ENCODE measurements around the gene CBLC.
A peak's percentile ranks its signal among the peaks of the same experiment; 100 is the strongest.

The CBLC gene

DNA sequence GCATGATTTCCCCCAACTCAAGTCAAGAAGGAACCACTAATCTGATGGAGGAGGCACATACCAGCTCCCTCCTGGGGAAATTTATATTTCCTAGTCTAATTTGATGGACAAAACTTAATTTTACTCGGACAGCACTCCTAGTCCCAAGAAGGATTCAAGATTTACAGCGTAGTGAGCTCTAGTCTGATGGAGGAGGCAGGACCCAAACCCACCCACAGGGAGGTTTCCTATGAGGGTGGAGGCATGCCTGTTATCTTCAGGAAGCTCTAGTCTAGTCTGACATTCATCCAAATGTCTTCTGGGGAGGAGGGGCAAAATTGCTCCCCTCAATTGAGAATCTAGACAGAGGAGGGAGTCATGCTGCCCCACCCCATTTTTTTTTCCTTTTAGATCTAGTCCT lies 39.6 kb upstream of the CBLC start:
- Histone ChIP-seq H3K36me3 (no peaks in the 10 kb centered on the region), H3K9ac (no peak overlapping the region), H3K4me1 (peaks cover 55% of the 10 kb centered on the region), H3K27ac (no peak overlapping the region), H3K4me3 (no peak overlapping the region), H3K9me3 (no peaks in the 10 kb centered on the region), H3K27me3 (no peaks in the 10 kb centered on the region), H3K4me2 (no peak overlapping the region), H4K20me1 (no peaks in the 10 kb centered on the region)
- TF ChIP-seq Cebpa-rat (IDR thresholded peaks at IDR 0.05), result no peak

DNA sequence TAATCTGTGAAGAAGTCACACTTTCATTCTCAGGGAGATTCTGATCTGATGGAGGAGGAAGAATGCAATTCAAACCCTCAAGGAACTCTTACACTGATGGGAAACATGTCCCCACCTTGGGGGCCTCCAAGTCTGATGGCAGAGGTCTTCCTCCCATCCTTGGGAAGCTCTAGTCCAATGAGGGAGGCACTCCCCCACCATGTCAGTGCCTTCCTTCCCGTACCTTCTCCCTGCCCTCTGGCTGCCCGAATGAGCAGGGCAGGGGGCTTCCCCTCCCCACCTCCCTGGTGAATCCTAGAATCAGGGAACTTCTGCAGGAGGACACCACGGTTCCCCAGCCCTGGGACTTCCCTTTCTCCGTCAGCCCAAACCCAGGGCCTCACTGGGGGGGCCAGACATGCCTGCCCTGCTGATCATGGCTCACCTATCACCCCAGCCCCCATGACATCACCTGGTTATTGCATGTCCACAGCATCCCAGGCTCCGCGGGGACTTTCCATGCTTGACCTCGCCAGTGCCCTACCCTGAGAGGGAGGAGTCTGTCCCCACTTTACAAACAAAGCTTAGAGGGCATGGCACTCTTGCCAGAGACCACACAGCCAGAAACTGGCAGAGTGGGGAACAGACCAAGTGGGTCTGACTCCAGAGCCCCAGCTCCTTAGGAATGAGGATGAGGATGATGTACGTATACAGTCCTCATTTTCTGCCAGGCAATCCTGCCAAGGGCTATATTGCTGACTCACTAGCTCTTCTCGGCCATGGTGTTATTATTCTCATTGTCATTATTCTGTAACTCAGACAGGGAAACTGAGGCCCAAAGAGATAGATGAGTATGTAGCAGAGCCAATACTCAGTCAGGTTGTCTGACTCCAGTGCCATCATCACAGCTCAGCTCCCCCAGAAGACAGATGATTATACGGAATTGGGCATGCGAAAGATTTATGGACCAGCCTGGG lies 38.8 kb upstream of the CBLC start:
- no peaks in the 10 kb centered on the region for H4K20me1 ChIP-seq
- H3K27me3 ChIP-seq, result no peaks in the 10 kb centered on the region
- H3K9me3 ChIP-seq, result no peaks in the 10 kb centered on the region
- H3K9ac ChIP-seq, result no peak overlapping the region
- no peak overlapping the region for H3K27ac ChIP-seq
- no peak overlapping the region for H3K4me2 ChIP-seq
- no peak overlapping the region for H3K4me3 ChIP-seq
- H3K4me1 ChIP-seq, result peaks cover 55% of the 10 kb centered on the region
- H3K36me3 ChIP-seq, result no peaks in the 10 kb centered on the region
- TF ChIP-seq Cebpa-rat (IDR thresholded peaks at IDR 0.05), result no peak

DNA sequence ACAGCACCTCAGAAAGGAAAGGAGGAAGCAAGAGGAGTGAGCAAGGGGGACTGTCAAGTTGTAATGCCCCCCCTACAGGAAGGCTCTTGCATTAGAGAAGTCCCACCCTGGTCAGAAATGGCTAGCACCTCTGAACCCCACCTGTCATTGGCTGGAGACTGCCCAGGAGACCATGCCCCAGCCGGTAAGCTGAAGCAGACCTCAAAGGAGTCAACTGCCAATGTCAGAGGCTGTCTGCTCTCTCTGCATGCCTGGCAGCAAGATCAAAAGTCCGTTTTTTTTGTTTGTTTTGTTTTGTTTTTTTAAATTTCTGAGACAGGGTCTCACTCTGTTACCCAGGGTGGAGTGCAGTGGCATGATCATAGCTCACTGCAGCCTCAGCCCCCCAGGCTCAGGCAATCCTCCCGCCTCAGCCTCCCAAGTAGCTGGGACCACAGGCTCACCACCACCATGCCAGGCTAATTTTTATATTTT lies 37.3 kb upstream of the CBLC start:
- H3K9me3 ChIP-seq, result no peaks in the 10 kb centered on the region
- TF ChIP-seq Cebpa-rat (IDR thresholded peaks at IDR 0.05), result no peak
- no peak overlapping the region for H3K9ac ChIP-seq
- no peaks in the 10 kb centered on the region for H4K20me1 ChIP-seq
- no peaks in the 10 kb centered on the region for H3K27me3 ChIP-seq
- 0 out of 2 replicates have a peak overlapping the region, but pooled peaks have one; percentile 22 for H3K27ac ChIP-seq
- H3K4me3 ChIP-seq, result no peak overlapping the region
- H3K4me2 ChIP-seq, result peak overlapping the region; percentile 24
- H3K4me1 ChIP-seq, result peaks cover 55% of the 10 kb centered on the region
- H3K36me3 ChIP-seq, result no peaks in the 10 kb centered on the region

DNA sequence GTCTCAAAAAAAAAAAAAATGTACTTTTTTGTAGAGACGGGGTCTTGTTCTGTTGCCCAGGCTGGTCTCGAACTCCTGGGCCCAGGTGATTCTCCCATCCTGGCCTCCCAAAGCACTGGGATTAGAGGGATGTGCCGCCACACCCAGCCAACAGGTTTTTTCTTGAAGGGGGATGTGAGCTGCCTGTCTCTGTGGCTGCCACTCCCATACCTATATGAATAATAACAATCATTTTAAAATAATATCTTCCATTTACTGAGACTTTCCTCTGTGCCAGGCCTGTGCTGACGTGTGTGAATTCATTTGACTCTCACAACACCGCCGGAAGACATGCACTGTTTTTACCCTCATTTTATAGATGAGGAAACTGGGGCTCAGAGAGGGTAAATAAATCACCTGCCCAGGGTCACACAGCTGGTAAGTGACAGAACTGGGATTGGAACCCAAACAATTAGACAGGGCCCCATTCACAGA lies 36.4 kb upstream of the CBLC start:
- H4K20me1 ChIP-seq, result no peaks in the 10 kb centered on the region
- H3K4me2 ChIP-seq, result 0 out of 2 replicates have a peak overlapping the region, but pooled peaks have one; percentile 24
- H3K9ac ChIP-seq, result no peak overlapping the region
- H3K9me3 ChIP-seq, result no peaks in the 10 kb centered on the region
- no peak overlapping the region for H3K4me3 ChIP-seq
- H3K4me1 ChIP-seq, result peaks cover 47% of the 10 kb centered on the region
- H3K36me3 ChIP-seq, result no peaks in the 10 kb centered on the region
- 0 out of 2 replicates have a peak overlapping the region, but pooled peaks have one; percentile 22 for H3K27ac ChIP-seq
- no peaks in the 10 kb centered on the region for H3K27me3 ChIP-seq
- no peak for TF ChIP-seq Cebpa-rat (IDR thresholded peaks at IDR 0.05)

DNA sequence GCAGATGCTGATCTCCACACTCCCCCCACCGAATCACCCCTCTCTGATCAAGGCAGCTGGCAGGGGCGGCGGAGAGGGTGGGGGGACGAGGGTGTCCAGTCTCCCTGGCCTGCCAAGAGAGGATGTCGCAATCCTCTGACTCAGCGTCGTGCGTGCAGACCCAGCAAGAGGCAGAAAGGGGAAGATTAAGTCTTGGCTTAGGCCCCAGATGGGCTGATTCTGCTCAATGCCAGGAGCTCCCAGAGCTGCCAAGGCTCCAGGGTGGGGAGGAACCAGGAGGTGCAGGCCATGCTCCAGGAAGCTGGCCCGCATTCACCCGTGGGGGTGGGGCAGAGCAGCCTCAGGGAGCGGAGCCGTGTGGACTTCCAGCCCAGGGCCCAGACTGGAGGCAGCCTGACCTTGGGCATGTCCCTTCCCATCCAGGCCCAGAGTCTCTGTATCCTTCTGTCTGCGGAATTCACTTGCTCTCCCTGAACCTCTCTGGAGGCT lies 35.8 kb upstream of the CBLC start:
- Histone ChIP-seq H3K4me1 (peaks cover 45% of the 10 kb centered on the region), H3K9ac (0 out of 2 replicates have a peak overlapping the region, but pooled peaks have one; percentile 48), H3K4me2 (peak overlapping the region; percentile 75), H4K20me1 (no peaks in the 10 kb centered on the region), H3K9me3 (no peaks in the 10 kb centered on the region), H3K4me3 (no peak overlapping the region), H3K27me3 (no peaks in the 10 kb centered on the region), H3K27ac (peak overlapping the region; percentile 70), H3K36me3 (no peaks in the 10 kb centered on the region)
- TF ChIP-seq Cebpa-rat (IDR thresholded peaks at IDR 0.05), result peak; percentile 91

DNA sequence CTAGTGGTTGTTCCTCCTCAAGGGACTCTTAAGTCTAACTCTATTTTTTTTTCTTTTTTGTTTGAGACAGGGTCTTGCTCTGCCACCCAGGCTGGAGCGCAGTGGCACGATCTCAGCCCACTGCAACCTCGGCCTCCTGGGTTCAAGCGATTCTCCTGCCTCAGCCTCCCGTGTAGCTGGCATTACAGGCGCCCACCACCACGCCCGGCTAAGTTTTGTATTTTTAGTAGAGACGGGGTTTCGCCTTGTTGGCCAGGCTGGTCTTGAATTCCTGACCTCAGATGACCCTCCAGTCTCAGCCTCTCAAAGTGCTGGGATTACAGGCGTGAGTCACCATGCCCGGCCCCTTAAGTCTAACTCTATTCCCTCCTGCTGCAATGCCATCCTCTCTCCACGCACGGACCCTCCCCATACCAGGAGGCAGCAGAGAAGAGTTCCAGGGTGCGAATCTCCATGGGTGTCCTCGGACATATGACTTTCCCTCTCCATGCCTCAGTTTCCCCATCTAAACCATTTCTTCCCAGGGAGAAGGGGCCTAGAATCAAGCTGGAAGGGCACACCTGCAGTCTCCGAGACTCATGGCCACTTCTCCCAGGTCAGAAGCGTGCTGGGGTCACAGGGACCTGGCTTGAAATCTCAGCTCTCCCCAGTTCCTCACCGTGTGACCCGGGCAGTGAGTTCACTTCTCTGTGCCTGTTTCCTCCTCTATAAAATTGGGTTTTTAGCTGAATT lies 35.2 kb upstream of the CBLC start:
- Histone ChIP-seq H3K9me3 (no peaks in the 10 kb centered on the region), H3K27ac (peak overlapping the region; percentile 70), H3K36me3 (no peaks in the 10 kb centered on the region), H3K4me2 (peak overlapping the region; percentile 75), H4K20me1 (no peaks in the 10 kb centered on the region), H3K4me1 (peaks cover 43% of the 10 kb centered on the region), H3K4me3 (no peak overlapping the region), H3K27me3 (no peaks in the 10 kb centered on the region), H3K9ac (no peak overlapping the region)
- no peak for TF ChIP-seq Cebpa-rat (IDR thresholded peaks at IDR 0.05)

DNA sequence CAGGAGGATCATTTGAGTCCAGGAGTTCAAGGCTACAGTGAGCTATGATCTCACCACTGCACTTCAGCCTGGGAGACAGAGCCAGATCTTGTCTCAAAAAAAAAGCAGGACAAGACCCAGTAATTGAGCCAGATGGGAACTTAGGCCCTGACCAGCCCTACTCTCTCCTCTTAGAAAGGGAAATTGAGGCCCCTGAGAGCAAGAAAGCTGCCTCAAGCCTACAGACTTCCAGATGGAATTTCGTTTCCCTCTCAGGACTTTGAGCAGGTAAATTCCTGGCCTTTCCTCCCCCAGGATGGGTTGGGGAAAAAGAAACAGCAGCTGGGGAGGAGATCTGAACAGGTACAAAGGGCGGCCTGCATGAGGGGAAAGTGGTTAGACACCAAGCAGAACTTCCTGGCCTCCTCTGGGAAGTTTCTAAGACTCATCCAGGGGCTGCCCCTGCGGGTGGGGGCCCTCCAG lies 32.8 kb upstream of the CBLC start:
- H4K20me1 ChIP-seq, result peaks cover 5% of the 10 kb centered on the region; the same call in 1 of the 2 replicates
- H3K4me2 ChIP-seq, result no peak overlapping the region
- H3K27ac ChIP-seq, result no peak overlapping the region
- H3K36me3 ChIP-seq, result no peaks in the 10 kb centered on the region
- H3K4me1 ChIP-seq, result peaks cover 42% of the 10 kb centered on the region
- H3K9ac ChIP-seq, result no peak overlapping the region
- no peak overlapping the region for H3K4me3 ChIP-seq
- no peak for TF ChIP-seq Cebpa-rat (IDR thresholded peaks at IDR 0.05)
- no peaks in the 10 kb centered on the region for H3K9me3 ChIP-seq
- H3K27me3 ChIP-seq, result no peaks in the 10 kb centered on the region

DNA sequence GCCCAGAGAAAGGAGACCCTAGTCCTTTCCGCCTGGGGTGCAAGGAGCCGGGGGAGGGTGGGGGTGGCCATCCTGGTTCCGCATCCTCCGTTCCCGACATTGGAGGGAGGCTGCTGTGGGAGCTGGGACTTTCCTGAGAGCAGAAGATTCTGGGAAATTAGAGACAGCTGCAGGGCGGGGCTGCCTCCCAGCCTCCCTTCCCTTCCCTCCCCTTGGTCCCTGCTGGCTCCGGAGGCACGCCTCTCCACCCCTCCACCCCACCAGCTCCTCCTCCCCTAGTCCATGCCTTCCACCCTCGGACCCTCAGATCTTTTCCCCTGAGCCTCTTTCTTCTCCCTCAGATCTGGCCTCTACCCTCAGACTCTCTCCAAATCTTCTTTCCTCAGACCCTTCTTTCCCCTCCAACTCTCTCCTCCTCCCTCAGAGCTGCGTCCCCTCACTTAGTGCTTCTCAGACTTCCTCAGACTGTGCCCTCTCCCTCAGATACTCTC lies 32.3 kb upstream of the CBLC start:
- H3K27me3 ChIP-seq, result no peaks in the 10 kb centered on the region
- no peak for TF ChIP-seq Cebpa-rat (IDR thresholded peaks at IDR 0.05)
- H4K20me1 ChIP-seq, result peaks cover 9% of the 10 kb centered on the region; the same call in 1 of the 2 replicates
- H3K9ac ChIP-seq, result no peak overlapping the region
- H3K4me2 ChIP-seq, result no peak overlapping the region
- no peak overlapping the region for H3K27ac ChIP-seq
- H3K36me3 ChIP-seq, result no peaks in the 10 kb centered on the region
- H3K4me3 ChIP-seq, result no peak overlapping the region
- no peaks in the 10 kb centered on the region for H3K9me3 ChIP-seq
- H3K4me1 ChIP-seq, result peaks cover 44% of the 10 kb centered on the region

DNA sequence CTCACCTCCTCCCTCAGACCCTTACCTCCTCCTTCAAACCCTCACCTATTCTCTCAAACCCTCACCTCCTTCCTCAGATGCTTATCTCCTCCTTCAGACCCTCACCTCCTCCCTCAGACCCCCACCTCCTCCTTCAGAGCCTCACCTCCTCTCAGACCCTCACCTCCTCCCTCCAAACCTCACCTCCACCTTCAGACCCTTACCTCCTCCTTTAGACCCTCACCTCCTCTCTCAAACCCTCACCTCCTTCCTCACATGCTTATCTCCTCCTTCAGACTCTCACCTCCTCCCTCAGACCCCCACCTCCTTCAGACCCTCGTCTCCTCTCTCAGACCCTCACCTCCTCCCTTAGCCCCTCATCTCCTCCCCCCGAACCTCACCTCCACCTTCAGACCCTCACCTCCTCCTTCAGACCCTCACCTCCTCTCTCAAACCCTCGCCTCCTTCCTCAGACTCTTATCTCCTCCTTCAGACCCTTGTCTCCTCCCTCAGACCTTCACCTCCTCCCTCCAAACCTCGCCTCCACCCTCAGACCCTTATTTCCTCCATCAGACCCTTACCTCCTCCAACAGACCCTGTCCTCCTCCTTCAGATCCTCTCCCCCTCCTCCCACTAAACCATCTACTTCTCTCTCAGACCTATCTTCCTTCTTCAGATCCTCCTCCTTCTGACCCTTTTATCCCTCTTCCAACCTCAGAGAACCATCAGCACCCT lies 31.6 kb upstream of the CBLC start:
- Histone ChIP-seq H3K4me2 (peak overlapping the region; percentile 88; the same call in 1 of the 2 replicates), H3K36me3 (peaks cover 4% of the 10 kb centered on the region; the same call in 1 of the 2 replicates), H3K4me1 (peaks cover 44% of the 10 kb centered on the region), H3K27me3 (no peaks in the 10 kb centered on the region), H3K4me3 (no peak overlapping the region), H3K9me3 (no peaks in the 10 kb centered on the region), H3K27ac (no peak overlapping the region), H3K9ac (no peak overlapping the region), H4K20me1 (peaks cover 16% of the 10 kb centered on the region; the same call in 1 of the 2 replicates)
- TF ChIP-seq Cebpa-rat (IDR thresholded peaks at IDR 0.05), result no peak
